ENCODE data around the gene PGD. TPM values are rescaled to one million over a fixed set of nuclear protein-coding genes. Genes with fewer than 3 reads are reported as not detected.
A peak's percentile ranks its signal among the peaks of the same experiment; 100 is the strongest.
"Not testable (repeated sequence)": the region's sequence is repeated elsewhere in the genome, so short reads cannot be mapped to it uniquely, and the experiment has no call there.

PGD gene
- total RNA-seq, 1 donor from 2014 or later: 199 TPM

DNA sequence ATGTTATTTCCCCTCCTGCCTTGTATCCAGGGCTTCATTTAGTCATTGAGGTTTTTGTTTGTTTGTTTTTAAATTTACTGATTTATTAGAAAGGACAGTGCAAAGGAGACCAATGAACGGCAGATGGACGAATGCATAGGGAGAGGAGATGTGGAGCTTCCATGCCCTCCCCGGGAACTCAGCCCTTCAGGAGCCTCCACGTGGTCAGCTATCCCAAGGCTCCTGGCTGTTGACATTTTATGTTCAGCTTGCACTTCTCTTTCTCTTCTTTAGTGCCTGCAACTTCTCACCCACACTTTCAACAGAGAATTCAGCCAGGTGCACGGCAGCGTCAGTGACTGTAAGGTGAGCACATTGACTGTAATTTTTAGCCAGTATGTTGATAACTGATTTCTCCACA lies 30.7 kb upstream of the PGD start:
- H3K4me1 Mint-ChIP-seq (ENCODE audit: unreplicated experiment): no peaks in the 10 kb centered on the region
- no peak for DNase-seq (ENCODE audit: extremely low spot score, unreplicated experiment)
- H3K36me3 Mint-ChIP-seq (ENCODE audit: unreplicated experiment): peaks cover 20% of the 10 kb centered on the region
- TF ChIP-seq, protein P1, sequence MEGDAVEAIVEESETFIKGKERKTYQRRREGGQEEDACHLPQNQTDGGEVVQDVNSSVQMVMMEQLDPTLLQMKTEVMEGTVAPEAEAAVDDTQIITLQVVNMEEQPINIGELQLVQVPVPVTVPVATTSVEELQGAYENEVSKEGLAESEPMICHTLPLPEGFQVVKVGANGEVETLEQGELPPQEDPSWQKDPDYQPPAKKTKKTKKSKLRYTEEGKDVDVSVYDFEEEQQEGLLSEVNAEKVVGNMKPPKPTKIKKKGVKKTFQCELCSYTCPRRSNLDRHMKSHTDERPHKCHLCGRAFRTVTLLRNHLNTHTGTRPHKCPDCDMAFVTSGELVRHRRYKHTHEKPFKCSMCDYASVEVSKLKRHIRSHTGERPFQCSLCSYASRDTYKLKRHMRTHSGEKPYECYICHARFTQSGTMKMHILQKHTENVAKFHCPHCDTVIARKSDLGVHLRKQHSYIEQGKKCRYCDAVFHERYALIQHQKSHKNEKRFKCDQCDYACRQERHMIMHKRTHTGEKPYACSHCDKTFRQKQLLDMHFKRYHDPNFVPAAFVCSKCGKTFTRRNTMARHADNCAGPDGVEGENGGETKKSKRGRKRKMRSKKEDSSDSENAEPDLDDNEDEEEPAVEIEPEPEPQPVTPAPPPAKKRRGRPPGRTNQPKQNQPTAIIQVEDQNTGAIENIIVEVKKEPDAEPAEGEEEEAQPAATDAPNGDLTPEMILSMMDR (IDR thresholded peaks at IDR 0.05): no peak
- no peak overlapping the region for H3K4me3 Mint-ChIP-seq (ENCODE audit: unreplicated experiment)
- no peaks in the 10 kb centered on the region for H3K27me3 Mint-ChIP-seq (ENCODE audit: unreplicated experiment)
- H3K9me3 Mint-ChIP-seq (ENCODE audit: unreplicated experiment): no peaks in the 10 kb centered on the region
- no peak overlapping the region for H3K27ac Mint-ChIP-seq (ENCODE audit: unreplicated experiment)

DNA sequence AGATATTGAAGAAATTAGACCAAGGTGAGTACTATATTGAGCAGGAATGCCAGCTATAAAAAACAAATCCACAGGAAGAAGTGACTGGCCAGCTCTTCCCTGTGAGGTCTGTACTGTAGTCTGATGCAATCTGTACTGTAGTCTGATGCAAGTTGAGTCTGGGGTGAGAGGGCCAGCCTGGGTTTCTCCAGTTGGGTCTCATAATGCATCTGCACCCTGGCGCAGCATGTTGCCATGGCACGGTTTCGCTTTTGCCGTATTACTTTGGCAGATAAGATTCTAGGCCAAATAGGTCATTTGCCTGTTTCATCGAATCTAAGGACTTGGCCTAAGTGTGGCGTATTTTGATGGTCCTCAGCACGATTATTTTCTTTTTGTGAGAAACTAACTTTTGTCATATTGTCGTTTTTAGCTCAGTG lies 24.4 kb upstream of the PGD start:
- TF ChIP-seq, protein P1 (IDR thresholded peaks at IDR 0.05): no peak
- Mint-ChIP-seq H3K4me1 (ENCODE audit: unreplicated experiment) (peaks cover 34% of the 10 kb centered on the region), H3K27ac (ENCODE audit: unreplicated experiment) (no peak overlapping the region), H3K4me3 (ENCODE audit: unreplicated experiment) (no peak overlapping the region), H3K27me3 (ENCODE audit: unreplicated experiment) (no peaks in the 10 kb centered on the region), H3K9me3 (ENCODE audit: unreplicated experiment) (no peaks in the 10 kb centered on the region), H3K36me3 (ENCODE audit: unreplicated experiment) (peaks cover 20% of the 10 kb centered on the region)
- DNase-seq (ENCODE audit: extremely low spot score, unreplicated experiment): no peak

DNA sequence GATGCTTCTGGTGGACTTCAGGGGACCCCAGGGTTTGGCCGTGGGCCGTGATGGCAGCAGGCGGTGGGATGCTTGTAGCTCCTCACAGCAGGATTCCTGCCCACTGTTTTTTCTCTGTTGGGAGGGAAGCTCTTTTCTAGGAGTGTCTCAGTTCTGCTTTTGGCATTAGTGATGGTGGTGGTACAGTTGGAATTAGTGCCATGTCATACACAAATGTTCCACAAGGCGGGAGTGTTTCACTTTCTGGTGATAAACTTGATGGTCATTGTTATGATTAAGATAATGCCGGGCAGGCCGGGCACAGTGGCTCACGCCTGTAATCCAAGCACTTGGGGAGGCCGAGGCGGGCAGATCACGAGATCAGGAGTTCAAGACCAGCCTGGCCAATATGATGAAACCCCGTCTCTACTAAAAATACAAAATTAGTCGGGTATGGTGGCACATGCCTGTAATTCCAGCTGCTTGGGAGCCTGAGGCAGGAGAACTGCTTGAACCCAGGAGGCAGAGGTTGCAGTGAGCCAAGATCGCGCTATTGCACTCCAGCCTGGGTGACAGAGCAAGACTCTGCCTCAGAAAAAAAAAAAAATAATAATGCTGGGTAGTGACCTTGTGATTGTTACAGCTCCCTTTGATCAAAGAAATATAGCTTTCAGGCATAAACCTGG lies 21.4 kb upstream of the PGD start:
- not testable (repeated sequence) for H3K9me3 Mint-ChIP-seq (ENCODE audit: unreplicated experiment); H3K27me3 Mint-ChIP-seq (ENCODE audit: unreplicated experiment); H3K4me3 Mint-ChIP-seq (ENCODE audit: unreplicated experiment)
- Mint-ChIP-seq H3K4me1 (ENCODE audit: unreplicated experiment) (peaks cover 51% of the 10 kb centered on the region), H3K36me3 (ENCODE audit: unreplicated experiment) (peaks cover 10% of the 10 kb centered on the region), H3K27ac (ENCODE audit: unreplicated experiment) (peak overlapping the region; percentile 95)
- peak; percentile 92 for DNase-seq (ENCODE audit: extremely low spot score, unreplicated experiment)
- TF ChIP-seq, protein P1 (IDR thresholded peaks at IDR 0.05): peak; percentile 83

DNA sequence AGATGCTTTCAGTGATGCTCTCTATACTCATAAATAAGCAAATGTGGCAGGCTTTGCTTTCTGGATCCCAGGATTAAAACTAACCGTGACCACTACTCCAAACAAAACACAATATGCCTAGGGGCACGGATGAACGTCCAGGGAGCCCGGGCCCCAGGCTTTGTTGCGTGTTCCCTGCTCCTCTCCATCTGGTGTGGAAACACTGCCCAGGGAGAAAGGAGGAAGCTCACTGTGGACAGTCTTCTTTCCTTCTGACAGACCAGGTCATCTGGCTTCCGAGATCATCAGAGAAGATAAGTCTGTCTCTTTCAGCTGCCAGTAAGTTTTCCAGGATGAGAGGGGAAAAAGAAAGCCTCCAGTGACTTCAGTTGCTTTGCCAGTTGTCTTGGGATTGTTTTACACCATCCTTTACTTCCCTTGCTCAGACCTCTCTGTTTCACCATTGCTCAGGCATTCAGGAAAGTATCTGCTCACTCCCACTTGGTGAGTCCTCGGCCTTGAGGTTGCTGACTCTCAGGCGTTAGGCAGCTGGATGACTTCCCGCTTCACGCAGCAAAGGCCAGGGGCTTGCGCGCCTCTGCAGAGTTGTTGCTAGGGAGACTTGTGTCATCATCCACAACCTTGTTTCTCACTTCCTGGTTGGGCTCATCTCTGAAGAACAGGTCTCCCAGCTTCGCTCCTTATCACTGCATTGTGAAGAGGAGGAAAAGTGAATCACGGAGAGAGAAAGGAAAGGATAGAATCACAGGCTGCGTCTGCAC lies 20.6 kb upstream of the PGD start:
- Mint-ChIP-seq H3K4me3 (ENCODE audit: unreplicated experiment) (no peak overlapping the region), H3K27ac (ENCODE audit: unreplicated experiment) (peak overlapping the region; percentile 95), H3K36me3 (ENCODE audit: unreplicated experiment) (peaks cover 16% of the 10 kb centered on the region), H3K9me3 (ENCODE audit: unreplicated experiment) (no peaks in the 10 kb centered on the region), H3K27me3 (ENCODE audit: unreplicated experiment) (no peaks in the 10 kb centered on the region), H3K4me1 (ENCODE audit: unreplicated experiment) (peaks cover 51% of the 10 kb centered on the region)
- TF ChIP-seq, protein P1 (IDR thresholded peaks at IDR 0.05): no peak
- no peak for DNase-seq (ENCODE audit: extremely low spot score, unreplicated experiment)

DNA sequence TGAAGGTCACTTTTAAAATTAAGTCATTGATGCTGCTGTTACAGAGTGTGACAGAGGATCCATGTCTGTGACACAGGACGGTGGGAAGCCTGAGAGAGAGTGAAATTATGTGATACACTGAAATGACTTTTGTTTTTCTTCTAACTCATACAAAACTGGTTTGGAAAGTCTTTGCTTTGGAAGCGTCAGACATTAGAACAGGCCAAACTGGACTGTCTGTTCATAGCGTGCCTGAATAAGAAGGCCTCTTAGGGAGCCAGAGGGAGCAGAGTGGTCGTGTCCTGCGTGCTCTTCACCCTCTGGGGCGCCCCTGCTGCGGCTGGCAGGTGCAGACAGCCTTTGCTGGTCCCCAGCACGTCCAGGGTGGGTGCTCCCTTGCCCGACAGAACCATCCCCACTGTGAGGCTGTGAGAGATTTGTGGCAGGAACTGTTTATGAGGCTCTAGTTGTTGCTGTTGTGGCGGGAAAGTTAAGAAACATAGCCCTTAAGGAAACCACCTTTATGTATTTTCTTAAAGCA lies 19.7 kb upstream of the PGD start:
- DNase-seq (ENCODE audit: extremely low spot score, unreplicated experiment): no peak
- TF ChIP-seq, protein P1 (IDR thresholded peaks at IDR 0.05): no peak
- H3K27me3 Mint-ChIP-seq (ENCODE audit: unreplicated experiment): no peaks in the 10 kb centered on the region
- no peaks in the 10 kb centered on the region for H3K9me3 Mint-ChIP-seq (ENCODE audit: unreplicated experiment)
- peak overlapping the region; percentile 95 for H3K27ac Mint-ChIP-seq (ENCODE audit: unreplicated experiment)
- H3K36me3 Mint-ChIP-seq (ENCODE audit: unreplicated experiment): peaks cover 17% of the 10 kb centered on the region
- H3K4me1 Mint-ChIP-seq (ENCODE audit: unreplicated experiment): peaks cover 50% of the 10 kb centered on the region
- no peak overlapping the region for H3K4me3 Mint-ChIP-seq (ENCODE audit: unreplicated experiment)

Data from osteocyte (in vitro differentiated cells).